ENCODE measurements around the gene IMPA2. TPM values are rescaled to one million over a fixed set of nuclear protein-coding genes. Genes with fewer than 3 reads are reported as not detected.
A peak's percentile ranks its signal among the peaks of the same experiment; 100 is the strongest.

Gene IMPA2
- total RNA-seq, 4 donors from 2014 or later = 227 to 572 (median 354) TPM

DNA sequence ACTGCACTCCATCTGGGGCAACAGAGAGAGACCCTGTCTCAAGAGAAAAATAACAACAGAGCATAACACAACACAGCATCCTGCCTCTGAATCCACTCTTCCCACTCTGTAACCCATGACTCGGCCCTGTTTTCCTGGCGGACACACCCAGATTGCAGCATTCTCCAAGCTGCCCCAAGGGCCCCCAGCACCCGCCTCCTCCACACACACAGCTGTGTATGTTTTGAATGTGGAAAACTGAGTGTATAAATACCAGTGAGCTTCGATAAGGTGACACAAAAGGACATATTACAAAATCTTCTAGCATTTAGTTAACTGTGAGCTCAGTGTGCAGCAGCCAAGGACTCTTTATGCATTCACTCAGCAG is 13.0 kb downstream of the IMPA2 start:
- peak in 1 of 2 donors; percentile 92 for DNase-seq (ENCODE audit: low spot score in 2 of 2)
- H3K4me3 ChIP-seq (ENCODE audit: low read depth, poor library complexity, severe bottlenecking) = no peak overlapping the region
- 26 to 37% methylated on average over 4 of the region's 4 CpGs for WGBS, 2 donors

DNA sequence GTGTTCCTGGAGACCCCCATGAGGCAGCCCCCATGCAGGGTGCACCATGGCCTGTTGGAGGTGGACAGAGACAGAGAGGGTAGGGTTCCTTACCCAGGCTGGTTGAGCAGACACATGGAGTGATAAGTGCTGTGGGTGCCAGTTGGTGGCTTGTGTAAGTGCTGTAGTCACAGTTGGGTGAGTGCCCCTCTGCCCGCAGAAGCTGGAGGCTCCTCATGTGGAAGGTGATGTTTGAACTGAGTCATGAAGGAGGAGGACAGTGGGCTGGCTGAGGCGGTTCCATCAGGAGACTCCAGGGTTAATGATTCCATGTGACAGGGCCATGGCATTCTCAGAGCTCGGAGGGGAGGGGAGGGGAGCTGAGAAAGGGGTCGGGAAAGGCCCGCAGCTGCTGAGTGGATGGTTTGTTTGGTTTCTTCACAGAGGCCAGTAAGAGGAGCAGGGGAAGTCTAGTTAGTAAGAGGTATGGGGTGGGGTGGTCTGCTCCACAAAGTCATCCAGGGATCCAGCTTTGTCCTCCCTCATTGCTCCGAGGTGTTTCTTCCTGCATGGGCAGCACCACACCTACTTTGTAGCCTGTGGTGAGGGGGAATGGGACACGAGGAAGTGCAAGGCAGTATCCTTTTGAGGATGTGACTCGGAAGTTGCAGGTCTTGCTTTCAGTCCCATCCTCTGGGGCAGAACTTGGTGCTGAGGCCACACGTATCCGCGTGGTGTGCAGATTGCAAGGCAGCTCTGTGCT is 13.6 kb downstream of the IMPA2 start:
- TF ChIP-seq, protein P1, sequence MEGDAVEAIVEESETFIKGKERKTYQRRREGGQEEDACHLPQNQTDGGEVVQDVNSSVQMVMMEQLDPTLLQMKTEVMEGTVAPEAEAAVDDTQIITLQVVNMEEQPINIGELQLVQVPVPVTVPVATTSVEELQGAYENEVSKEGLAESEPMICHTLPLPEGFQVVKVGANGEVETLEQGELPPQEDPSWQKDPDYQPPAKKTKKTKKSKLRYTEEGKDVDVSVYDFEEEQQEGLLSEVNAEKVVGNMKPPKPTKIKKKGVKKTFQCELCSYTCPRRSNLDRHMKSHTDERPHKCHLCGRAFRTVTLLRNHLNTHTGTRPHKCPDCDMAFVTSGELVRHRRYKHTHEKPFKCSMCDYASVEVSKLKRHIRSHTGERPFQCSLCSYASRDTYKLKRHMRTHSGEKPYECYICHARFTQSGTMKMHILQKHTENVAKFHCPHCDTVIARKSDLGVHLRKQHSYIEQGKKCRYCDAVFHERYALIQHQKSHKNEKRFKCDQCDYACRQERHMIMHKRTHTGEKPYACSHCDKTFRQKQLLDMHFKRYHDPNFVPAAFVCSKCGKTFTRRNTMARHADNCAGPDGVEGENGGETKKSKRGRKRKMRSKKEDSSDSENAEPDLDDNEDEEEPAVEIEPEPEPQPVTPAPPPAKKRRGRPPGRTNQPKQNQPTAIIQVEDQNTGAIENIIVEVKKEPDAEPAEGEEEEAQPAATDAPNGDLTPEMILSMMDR (IDR thresholded peaks at IDR 0.05) = no peak
- TF ChIP-seq POLR2A (IDR thresholded peaks at IDR 0.05) = no peak
- intact Hi-C loops (cut with DNase I; ENCODE audit: low total_unique reads) = loop anchor here (5.0 kb wide), 1 partner anchor 58 kb away; no protein-coding TSS in a partner anchor
- no peak overlapping the region for H3K4me3 ChIP-seq (ENCODE audit: low read depth, poor library complexity, severe bottlenecking)
- peak in 1 of 2 donors; percentile 81 for DNase-seq (ENCODE audit: low spot score in 2 of 2)
- WGBS, 2 donors = 36 to 47% methylated on average over 11 of the region's 11 CpGs

More for the DNA sequence above, 13.0 kb downstream of the IMPA2 start:
- intact Hi-C loops (cut with DNase I; ENCODE audit: low total_unique reads) = no loop called here
- TF ChIP-seq, protein P1 (IDR thresholded peaks at IDR 0.05) = no peak
- no peak for TF ChIP-seq POLR2A (IDR thresholded peaks at IDR 0.05)

DNA sequence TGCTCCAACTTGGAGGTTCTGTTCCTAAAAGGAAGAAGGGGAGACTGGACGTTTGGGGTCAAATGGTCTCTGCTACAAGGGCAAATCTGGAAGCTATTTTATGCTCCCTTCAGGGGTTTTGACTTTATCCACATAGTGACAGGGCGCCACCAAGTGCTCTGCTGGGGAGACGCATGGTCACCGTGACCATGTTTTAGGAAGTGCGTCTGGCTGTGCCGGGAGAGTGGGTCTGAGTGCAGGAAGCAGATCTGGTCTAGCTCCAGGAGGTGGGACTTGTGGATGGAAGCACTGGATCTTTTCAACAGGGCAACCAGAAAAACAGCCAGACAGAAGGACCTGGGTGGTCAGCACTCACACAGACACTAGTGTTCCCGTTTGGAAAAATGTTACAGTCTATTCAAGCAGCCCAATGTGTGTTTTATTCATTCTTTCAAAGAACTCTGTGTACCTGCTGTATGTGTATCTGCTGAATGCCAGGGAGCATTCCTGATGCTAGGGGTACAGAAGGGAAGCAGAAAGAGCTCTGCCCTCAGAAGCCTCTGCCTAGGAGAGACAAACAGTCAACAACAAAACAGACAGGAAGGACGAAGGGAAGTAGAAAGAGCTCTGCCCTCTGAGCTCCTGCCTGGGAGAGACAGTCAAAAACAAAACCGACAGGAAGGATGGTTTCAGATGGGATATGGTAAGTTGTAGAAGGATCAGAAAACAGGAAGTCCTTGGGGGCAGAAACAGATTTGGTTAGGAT is 14.3 kb downstream of the IMPA2 start:
- WGBS, 2 donors = 9 to 11% methylated on average over 9 of the region's 9 CpGs
- peak; percentile 70 to 94 for DNase-seq (ENCODE audit: low spot score in 2 of 2)
- TF ChIP-seq POLR2A (IDR thresholded peaks at IDR 0.05) = no peak
- TF ChIP-seq, protein P1 (IDR thresholded peaks at IDR 0.05) = peak in 1 of 3 donors; percentile 63
- intact Hi-C loops (cut with DNase I; ENCODE audit: low total_unique reads) = loop anchor here (5.0 kb wide), 1 partner anchor 58 kb away; no protein-coding TSS in a partner anchor
- no peak overlapping the region for H3K4me3 ChIP-seq (ENCODE audit: low read depth, poor library complexity, severe bottlenecking)

DNA sequence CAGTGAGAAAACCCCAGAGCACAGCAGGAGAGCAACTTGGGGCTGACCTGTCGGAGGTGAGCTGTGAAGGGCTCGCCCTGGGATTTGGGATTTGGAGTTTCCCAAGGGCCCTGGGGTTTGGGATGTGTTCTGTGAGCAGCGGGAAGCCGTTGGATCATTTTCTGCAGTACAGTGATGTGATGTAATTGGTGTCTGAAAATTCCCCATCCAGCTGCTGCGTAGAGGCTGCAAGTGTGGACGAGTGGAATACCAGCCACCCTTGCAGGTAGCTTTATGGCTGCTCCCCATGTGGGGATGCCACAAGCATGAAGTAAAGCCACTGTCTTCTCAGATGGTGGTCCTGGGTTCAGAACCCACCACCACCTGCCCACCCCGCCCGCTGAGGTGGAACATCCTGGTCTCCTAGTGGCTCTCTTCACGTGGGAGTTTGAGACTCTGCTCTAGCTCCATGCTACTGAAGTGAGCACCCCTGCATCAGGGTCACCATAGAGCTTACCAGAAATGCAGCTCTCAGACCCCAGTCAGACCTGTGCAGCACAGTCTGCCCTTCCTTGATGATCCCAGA is 15.0 kb downstream of the IMPA2 start:
- WGBS, 2 donors = 57 to 63% methylated on average over 9 of the region's 9 CpGs
- TF ChIP-seq, protein P1 (IDR thresholded peaks at IDR 0.05) = no peak
- TF ChIP-seq POLR2A (IDR thresholded peaks at IDR 0.05) = no peak
- no peak overlapping the region for H3K4me3 ChIP-seq (ENCODE audit: low read depth, poor library complexity, severe bottlenecking)
- DNase-seq (ENCODE audit: low spot score in 2 of 2) = no peak
- intact Hi-C loops (cut with DNase I; ENCODE audit: low total_unique reads) = loop anchor here (5.0 kb wide), 1 partner anchor 59 kb away; no protein-coding TSS in a partner anchor

DNA sequence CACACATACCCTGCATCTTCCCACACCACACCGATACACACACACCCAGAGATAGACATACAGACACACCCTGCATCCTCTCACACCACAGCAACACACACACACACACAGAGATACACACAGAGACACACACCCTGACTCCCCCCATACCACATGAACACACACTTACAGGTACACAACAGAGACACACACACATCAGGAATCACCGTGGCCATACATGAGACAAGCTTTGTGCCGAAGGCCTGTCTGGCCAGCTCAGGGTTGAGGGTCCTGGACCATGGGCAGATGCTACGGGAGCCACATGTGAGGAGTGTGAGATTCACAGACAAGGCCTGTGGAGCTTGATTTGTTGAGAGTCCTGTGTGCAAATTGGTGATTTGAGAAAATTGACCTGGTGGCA is 15.6 kb downstream of the IMPA2 start:
- intact Hi-C loops (cut with DNase I; ENCODE audit: low total_unique reads) = loop anchor here (5.0 kb wide), 1 partner anchor 60 kb away; no protein-coding TSS in a partner anchor
- DNase-seq (ENCODE audit: low spot score in 2 of 2) = no peak
- WGBS, 2 donors = 73 to 94% methylated on average over 4 of the region's 4 CpGs
- H3K4me3 ChIP-seq (ENCODE audit: low read depth, poor library complexity, severe bottlenecking) = no peak overlapping the region
- no peak for TF ChIP-seq POLR2A (IDR thresholded peaks at IDR 0.05)
- TF ChIP-seq, protein P1 (IDR thresholded peaks at IDR 0.05) = no peak

Measured in lower leg skin (tissue), 4 donors.